ENCODE measurements around the gene ARHGAP19. TPM values are rescaled to one million over a fixed set of nuclear protein-coding genes. Genes with fewer than 3 reads are reported as not detected.

ARHGAP19 gene
- total RNA-seq, 1 experiment from 2014 or later: 11.2 TPM

DNA sequence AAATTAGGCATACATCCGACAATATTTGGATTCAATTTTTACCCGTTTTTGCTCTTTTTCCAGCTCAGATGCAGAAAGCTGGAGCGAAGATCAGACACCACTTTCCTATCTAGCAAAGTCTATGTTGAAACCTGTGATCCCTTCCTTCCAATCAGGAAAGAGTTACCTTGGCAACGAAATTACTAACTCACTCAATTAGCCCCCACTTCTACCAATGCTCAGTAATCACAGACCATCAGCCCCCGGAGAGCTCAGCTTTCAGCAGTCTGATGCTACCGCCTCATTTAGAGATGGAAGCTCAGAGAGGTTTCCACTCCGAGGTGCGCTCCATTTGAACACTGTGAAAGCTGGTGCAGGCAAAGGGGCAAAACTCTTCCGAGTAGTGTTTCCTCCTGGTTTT is 33.3 kb upstream of the ARHGAP19 start:
- Histone ChIP-seq H3K27me3 (ENCODE audit: insufficient read depth, low read depth) (no peaks in the 10 kb centered on the region), H3K4me3 (no peak overlapping the region), H2AFZ (no peak overlapping the region), H3K9me3 (ENCODE audit: insufficient read depth, low read depth) (no peaks in the 10 kb centered on the region), H3K4me2 (no peak overlapping the region), H3K36me3 (ENCODE audit: low read depth) (no peaks in the 10 kb centered on the region), H3F3A (ENCODE audit: insufficient read depth, low read depth) (peaks cover 21% of the 10 kb centered on the region; the same call in 1 of the 2 replicates), H3K9me2 (ENCODE audit: insufficient read depth) (no peaks in the 10 kb centered on the region), H3K79me2 (ENCODE audit: low read depth) (peaks cover 9% of the 10 kb centered on the region), H3K4me1 (replicated peaks; ENCODE audit: insufficient read depth) (peaks cover 30% of the 10 kb centered on the region), H4K20me1 (ENCODE audit: insufficient read depth) (peaks cover 3% of the 10 kb centered on the region; the same call in 1 of the 2 replicates), H3K27ac (no peak overlapping the region)
- TF ChIP-seq CTCF (conservative IDR thresholded peaks at IDR 0.05) (no peak), EZH2 (IDR thresholded peaks at IDR 0.05; ENCODE audit: low read depth) (no peak)
- ChIA-PET POLR2A (ENCODE audit: unreplicated experiment) (no interaction called here), CTCF (no interaction called here)
- intact Hi-C loops (cut with micrococcal nuclease; ENCODE audit: unreplicated experiment): no loop called here
- no peak for DNase-seq
- BruUV-seq (replicated peaks): no TSS peak

GRCh38 chr10:97323501-97323900 is 31.1 kb upstream of the ARHGAP19 start:
- Histone ChIP-seq H3K9me2 (ENCODE audit: insufficient read depth) (no peaks in the 10 kb centered on the region), H3K4me3 (no peak overlapping the region), H3K9me3 (ENCODE audit: insufficient read depth, low read depth) (no peaks in the 10 kb centered on the region), H3K4me2 (no peak overlapping the region), H3F3A (ENCODE audit: insufficient read depth, low read depth) (peaks cover 12% of the 10 kb centered on the region; the same call in 1 of the 2 replicates), H4K20me1 (ENCODE audit: insufficient read depth) (peaks cover 3% of the 10 kb centered on the region; the same call in 1 of the 2 replicates), H2AFZ (no peak overlapping the region), H3K79me2 (ENCODE audit: low read depth) (no peaks in the 10 kb centered on the region), H3K27ac (no peak overlapping the region), H3K27me3 (ENCODE audit: insufficient read depth, low read depth) (no peaks in the 10 kb centered on the region), H3K36me3 (ENCODE audit: low read depth) (no peaks in the 10 kb centered on the region), H3K4me1 (replicated peaks; ENCODE audit: insufficient read depth) (peaks cover 12% of the 10 kb centered on the region)
- BruUV-seq (replicated peaks): no TSS peak
- no peak for TF ChIP-seq EZH2 (IDR thresholded peaks at IDR 0.05; ENCODE audit: low read depth)
- no peak for TF ChIP-seq CTCF (conservative IDR thresholded peaks at IDR 0.05)
- DNase-seq: no peak
- POLR2A ChIA-PET (ENCODE audit: unreplicated experiment): no interaction called here
- intact Hi-C loops (cut with micrococcal nuclease; ENCODE audit: unreplicated experiment): no loop called here
- CTCF ChIA-PET: no interaction called here

DNA sequence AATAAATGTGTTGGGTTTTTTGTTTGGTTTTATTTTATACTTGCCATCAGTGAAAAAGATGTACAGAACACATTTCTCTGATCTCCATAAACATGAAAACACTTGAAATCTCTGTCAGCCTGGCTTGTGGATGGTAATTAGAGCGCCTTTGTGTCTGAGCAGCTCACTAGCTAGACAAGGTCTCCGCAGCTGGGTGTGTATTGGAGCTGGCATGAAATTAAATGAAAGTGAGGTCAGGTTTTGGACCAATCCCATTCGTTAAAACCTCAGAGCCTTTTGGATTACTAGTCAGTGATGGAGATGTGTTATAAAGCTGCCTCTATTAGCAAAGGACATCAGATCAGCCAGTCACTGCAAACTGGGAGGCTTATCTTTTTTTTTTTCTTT is 29.4 kb upstream of the ARHGAP19 start:
- DNase-seq: no peak
- Histone ChIP-seq H3K9me2 (ENCODE audit: insufficient read depth) (no peaks in the 10 kb centered on the region), H3K79me2 (ENCODE audit: low read depth) (no peaks in the 10 kb centered on the region), H4K20me1 (ENCODE audit: insufficient read depth) (no peaks in the 10 kb centered on the region), H3K4me1 (replicated peaks; ENCODE audit: insufficient read depth) (no peaks in the 10 kb centered on the region), H3F3A (ENCODE audit: insufficient read depth, low read depth) (no peaks in the 10 kb centered on the region), H3K27ac (no peak overlapping the region), H3K4me2 (no peak overlapping the region), H2AFZ (no peak overlapping the region), H3K27me3 (ENCODE audit: insufficient read depth, low read depth) (no peaks in the 10 kb centered on the region), H3K36me3 (ENCODE audit: low read depth) (no peaks in the 10 kb centered on the region), H3K4me3 (no peak overlapping the region), H3K9me3 (ENCODE audit: insufficient read depth, low read depth) (no peaks in the 10 kb centered on the region)
- intact Hi-C loops (cut with micrococcal nuclease; ENCODE audit: unreplicated experiment): no loop called here
- POLR2A ChIA-PET (ENCODE audit: unreplicated experiment): no interaction called here
- CTCF ChIA-PET: no interaction called here
- no TSS peak for BruUV-seq (replicated peaks)
- TF ChIP-seq EZH2 (IDR thresholded peaks at IDR 0.05; ENCODE audit: low read depth): no peak
- TF ChIP-seq CTCF (conservative IDR thresholded peaks at IDR 0.05): no peak
